Activated T-helper 2 cell treated with anti-CD3 and anti-CD28 coated beads, Interferon-gamma antibody, Interleukin-2, Interleukin-4, amounts not matched to agents 10 μg/mL and 5 μg/mL and 100 μg/mL, durations not matched to agents 14 hours and 24 hours and 36 hours (primary cell): ENCODE data around the gene ARL17A. TPM values are rescaled to one million over a fixed set of nuclear protein-coding genes. Genes with fewer than 3 reads are reported as not detected.
"Not testable (repeated sequence)": the region's sequence is repeated elsewhere in the genome, so short reads cannot be mapped to it uniquely, and the experiment has no call there.

ENCODE experiments used
- DNase-seq: peaks from one replicate; pipeline ENCODE4 v3.0.0; 2021; ENCODE audit warnings: low spot score
- H3K27ac Mint-ChIP-seq: one replicate; pipeline ENCODE4 v1.8.0; 2021; ENCODE audit warnings: mixed read lengths
- H3K27me3 Mint-ChIP-seq: one replicate; pipeline ENCODE4 v1.8.0; 2021; ENCODE audit warnings: low read depth, mixed read lengths
- H3K36me3 Mint-ChIP-seq: one replicate; pipeline ENCODE4 v1.8.0; 2021; ENCODE audit warnings: low read depth, mixed read lengths
- H3K4me1 Mint-ChIP-seq: one replicate; pipeline ENCODE4 v1.8.0; 2021; ENCODE audit warnings: low read depth, mixed read lengths
- H3K4me3 Mint-ChIP-seq: one replicate; pipeline ENCODE4 v1.8.0; 2021; ENCODE audit warnings: low read depth, mild to moderate bottlenecking, moderate library complexity, mixed read lengths
- H3K9me3 Mint-ChIP-seq: one replicate; pipeline ENCODE4 v1.8.0; 2021; ENCODE audit warnings: mixed read lengths
- intact Hi-C: fragments of 100-400 bp; cut with micrococcal nuclease; formaldehyde crosslinking; loops from one replicate; pipeline ENCODE4 v1.15.1; 2023
- total RNA-seq: library from RNA; stranded (reverse); gene quantifications from 2 replicates; pipeline ENCODE4 v1.2.3, GENCODE V29; 2022

The ARL17A gene
- 22.4 and 24.6 TPM in 2 replicates for total RNA-seq

- intact Hi-C loops, H3K27me3 Mint-ChIP-seq, H3K36me3 Mint-ChIP-seq, H3K27ac Mint-ChIP-seq, H3K9me3 Mint-ChIP-seq, H3K4me3 Mint-ChIP-seq, H3K4me1 Mint-ChIP-seq: not testable (repeated sequence)
- DNase-seq: peak; percentile 80
Observed at GRCh38 chr17:46579083-46580075, at the start of gene ARL17A. ARL17A (minus strand) TSS chr17:46579691; CDS start chr17:46576322, 3,369 bp downstream.

- H3K36me3 Mint-ChIP-seq, H3K27me3 Mint-ChIP-seq, DNase-seq, H3K4me3 Mint-ChIP-seq, H3K27ac Mint-ChIP-seq, H3K4me1 Mint-ChIP-seq, intact Hi-C loops, H3K9me3 Mint-ChIP-seq: not testable (repeated sequence)
Observed at GRCh38 chr17:46628753-46629436, 49.4 kb upstream of the ARL17A start.

GRCh38 chr17:46627452-46627851, 48.0 kb upstream of the ARL17A start:
- not testable (repeated sequence) for H3K27me3 Mint-ChIP-seq

GRCh38 chr17:46624726-46625125, 45.2 kb upstream of the ARL17A start:
- H3K9me3 Mint-ChIP-seq, H3K27me3 Mint-ChIP-seq, intact Hi-C loops, H3K4me3 Mint-ChIP-seq, H3K27ac Mint-ChIP-seq, DNase-seq, H3K4me1 Mint-ChIP-seq, H3K36me3 Mint-ChIP-seq: not testable (repeated sequence)

More at GRCh38 chr17:46627452-46627851, 48.0 kb upstream of the ARL17A start:
- intact Hi-C loops, H3K4me3 Mint-ChIP-seq, DNase-seq, H3K36me3 Mint-ChIP-seq, H3K4me1 Mint-ChIP-seq, H3K9me3 Mint-ChIP-seq, H3K27ac Mint-ChIP-seq: not testable (repeated sequence)

- DNase-seq, H3K4me3 Mint-ChIP-seq, H3K27ac Mint-ChIP-seq, H3K4me1 Mint-ChIP-seq, H3K27me3 Mint-ChIP-seq, intact Hi-C loops, H3K9me3 Mint-ChIP-seq, H3K36me3 Mint-ChIP-seq: not testable (repeated sequence)
Observed at GRCh38 chr17:46623790-46624189, 44.3 kb upstream of the ARL17A start.

- H3K4me3 Mint-ChIP-seq, H3K36me3 Mint-ChIP-seq, H3K4me1 Mint-ChIP-seq, DNase-seq, H3K9me3 Mint-ChIP-seq, H3K27me3 Mint-ChIP-seq, H3K27ac Mint-ChIP-seq, intact Hi-C loops: not testable (repeated sequence)
Observed at GRCh38 chr17:46618975-46619374, 39.5 kb upstream of the ARL17A start.

GRCh38 chr17:46617121-46617520, 37.6 kb upstream of the ARL17A start:
- H3K27ac Mint-ChIP-seq, H3K36me3 Mint-ChIP-seq, H3K9me3 Mint-ChIP-seq, H3K27me3 Mint-ChIP-seq, intact Hi-C loops, H3K4me3 Mint-ChIP-seq, DNase-seq, H3K4me1 Mint-ChIP-seq: not testable (repeated sequence)

- H3K27me3 Mint-ChIP-seq, H3K27ac Mint-ChIP-seq, intact Hi-C loops, H3K4me1 Mint-ChIP-seq, DNase-seq, H3K36me3 Mint-ChIP-seq, H3K9me3 Mint-ChIP-seq, H3K4me3 Mint-ChIP-seq: not testable (repeated sequence)
Observed at GRCh38 chr17:46613876-46614275, 34.4 kb upstream of the ARL17A start.

- H3K9me3 Mint-ChIP-seq, H3K27me3 Mint-ChIP-seq, intact Hi-C loops, H3K4me3 Mint-ChIP-seq, H3K4me1 Mint-ChIP-seq, DNase-seq, H3K27ac Mint-ChIP-seq, H3K36me3 Mint-ChIP-seq: not testable (repeated sequence)
Observed at GRCh38 chr17:46611304-46611703, 31.8 kb upstream of the ARL17A start.

- intact Hi-C loops, H3K36me3 Mint-ChIP-seq, H3K27me3 Mint-ChIP-seq, H3K9me3 Mint-ChIP-seq, H3K4me3 Mint-ChIP-seq, DNase-seq, H3K4me1 Mint-ChIP-seq, H3K27ac Mint-ChIP-seq: not testable (repeated sequence)
Observed at GRCh38 chr17:46603125-46603524, 23.6 kb upstream of the ARL17A start.

- H3K4me3 Mint-ChIP-seq, H3K36me3 Mint-ChIP-seq, H3K9me3 Mint-ChIP-seq, H3K27me3 Mint-ChIP-seq, DNase-seq, intact Hi-C loops, H3K27ac Mint-ChIP-seq, H3K4me1 Mint-ChIP-seq: not testable (repeated sequence)
Observed at GRCh38 chr17:46600767-46601166, 21.3 kb upstream of the ARL17A start.

GRCh38 chr17:46598344-46598931, 18.9 kb upstream of the ARL17A start:
- H3K27me3 Mint-ChIP-seq: not testable (repeated sequence)

GRCh38 chr17:46591332-46591731, 11.8 kb upstream of the ARL17A start:
- intact Hi-C loops, H3K27me3 Mint-ChIP-seq, H3K36me3 Mint-ChIP-seq, H3K4me3 Mint-ChIP-seq, H3K4me1 Mint-ChIP-seq, DNase-seq, H3K9me3 Mint-ChIP-seq, H3K27ac Mint-ChIP-seq: not testable (repeated sequence)

More at GRCh38 chr17:46598344-46598931, 18.9 kb upstream of the ARL17A start:
- H3K4me1 Mint-ChIP-seq, H3K4me3 Mint-ChIP-seq, H3K9me3 Mint-ChIP-seq, H3K36me3 Mint-ChIP-seq, H3K27ac Mint-ChIP-seq, DNase-seq, intact Hi-C loops: not testable (repeated sequence)
